Measurements from ENCODE around the gene SLC25A39.

DNA sequence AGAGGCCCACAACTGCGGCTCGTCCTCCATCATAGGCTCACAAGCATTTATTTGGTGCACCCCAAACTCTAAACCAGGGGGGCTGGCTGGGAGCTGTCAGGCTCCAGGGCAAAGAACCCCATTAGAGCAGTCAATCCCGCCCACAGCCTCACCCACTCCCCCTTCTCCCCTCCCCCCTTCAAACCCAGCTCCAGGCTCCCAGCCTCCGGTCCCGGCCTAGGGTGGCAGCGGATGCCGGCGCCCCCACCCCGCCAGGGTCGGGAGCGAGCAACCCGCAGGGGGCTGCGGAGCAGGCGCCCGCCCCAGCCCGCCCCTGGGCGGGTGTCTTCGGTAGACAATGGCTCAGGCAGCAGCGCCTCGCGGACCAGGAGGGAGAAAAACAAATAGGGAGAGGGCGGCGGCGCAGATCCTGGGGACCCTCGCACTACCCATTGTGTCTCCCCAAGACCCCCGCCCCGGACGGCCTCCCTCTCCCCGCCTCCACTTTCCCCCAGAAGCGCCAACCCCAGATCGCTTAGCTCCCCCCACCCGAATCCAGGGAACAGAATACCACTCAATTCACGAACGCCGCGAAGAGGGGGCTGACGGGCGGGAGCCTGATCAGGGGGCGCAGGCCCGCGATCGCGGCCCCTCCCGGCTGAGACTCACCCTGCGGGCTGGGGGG, 38.5 kb upstream of the SLC25A39 start:
- TF ChIP-seq, protein P1, sequence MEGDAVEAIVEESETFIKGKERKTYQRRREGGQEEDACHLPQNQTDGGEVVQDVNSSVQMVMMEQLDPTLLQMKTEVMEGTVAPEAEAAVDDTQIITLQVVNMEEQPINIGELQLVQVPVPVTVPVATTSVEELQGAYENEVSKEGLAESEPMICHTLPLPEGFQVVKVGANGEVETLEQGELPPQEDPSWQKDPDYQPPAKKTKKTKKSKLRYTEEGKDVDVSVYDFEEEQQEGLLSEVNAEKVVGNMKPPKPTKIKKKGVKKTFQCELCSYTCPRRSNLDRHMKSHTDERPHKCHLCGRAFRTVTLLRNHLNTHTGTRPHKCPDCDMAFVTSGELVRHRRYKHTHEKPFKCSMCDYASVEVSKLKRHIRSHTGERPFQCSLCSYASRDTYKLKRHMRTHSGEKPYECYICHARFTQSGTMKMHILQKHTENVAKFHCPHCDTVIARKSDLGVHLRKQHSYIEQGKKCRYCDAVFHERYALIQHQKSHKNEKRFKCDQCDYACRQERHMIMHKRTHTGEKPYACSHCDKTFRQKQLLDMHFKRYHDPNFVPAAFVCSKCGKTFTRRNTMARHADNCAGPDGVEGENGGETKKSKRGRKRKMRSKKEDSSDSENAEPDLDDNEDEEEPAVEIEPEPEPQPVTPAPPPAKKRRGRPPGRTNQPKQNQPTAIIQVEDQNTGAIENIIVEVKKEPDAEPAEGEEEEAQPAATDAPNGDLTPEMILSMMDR (IDR thresholded peaks at IDR 0.05): no peak
- TF ChIP-seq POLR2A (IDR thresholded peaks at IDR 0.05) (no peak), EP300 (IDR thresholded peaks at IDR 0.05; ENCODE audit: low read depth) (no peak), POLR2AphosphoS5 (IDR thresholded peaks at IDR 0.05) (no peak)

Measured in transverse colon (tissue), 4 donors.